ENCODE measurements around the gene MAPK8.

Gene MAPK8

GRCh38 chr10:48456361-48456804 lies 149.9 kb downstream of the MAPK8 start:
- no peak overlapping the region for H3K4me3 ChIP-seq (replicated peaks; ENCODE audit: low read depth, low read length)
- no peak for TF ChIP-seq CTCF (IDR thresholded peaks at IDR 0.05; ENCODE audit: low read depth, low read length, missing control alignments)
- no peak for DNase-seq (ENCODE audit: extremely low read depth, low read depth)

DNA sequence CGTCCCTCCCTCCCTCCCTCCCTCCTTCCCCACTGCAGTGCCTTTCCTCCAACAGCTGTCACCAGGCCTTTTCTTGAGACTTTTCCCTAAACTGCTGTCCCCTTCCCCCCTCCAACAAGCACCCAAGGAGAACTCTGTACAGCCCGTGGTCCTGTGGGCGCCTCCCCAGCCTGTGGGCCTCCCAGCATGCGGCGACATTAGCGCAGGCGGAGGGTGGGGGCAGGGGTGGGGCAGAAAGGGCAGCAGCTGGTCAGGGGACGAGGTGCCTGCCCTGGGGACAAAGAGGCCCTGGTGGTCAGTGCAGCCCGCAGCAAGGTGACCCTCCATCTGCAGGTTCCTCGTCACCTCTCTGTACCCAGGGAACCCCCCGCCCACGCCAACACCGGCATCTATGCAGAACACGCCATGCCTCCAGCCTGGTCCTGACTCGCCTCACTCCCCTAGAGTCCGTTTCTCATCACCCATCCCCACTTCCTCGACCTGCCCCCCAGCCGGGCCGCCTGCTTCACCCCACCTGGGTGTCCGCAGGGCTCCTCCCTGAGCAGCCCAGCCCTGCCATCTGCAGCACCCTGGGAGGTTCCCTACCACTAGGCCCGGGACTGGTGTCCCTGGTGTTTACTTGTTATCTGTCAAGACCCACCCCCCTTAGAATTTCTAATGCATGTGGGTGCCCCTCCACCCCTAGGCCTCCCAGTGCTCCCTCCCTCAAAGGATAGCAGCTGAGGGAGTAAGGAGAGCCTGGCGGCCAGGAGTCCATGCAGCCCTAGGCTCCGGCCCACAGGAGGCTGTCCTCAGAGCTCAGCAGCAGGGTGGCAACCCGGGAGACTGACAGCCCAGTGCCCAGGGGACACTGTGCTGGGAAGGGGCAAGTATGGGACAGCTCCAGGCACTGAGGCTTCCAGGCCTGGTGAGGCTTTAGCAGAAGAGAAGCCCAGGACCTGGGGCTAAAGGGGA lies 150.6 kb downstream of the MAPK8 start:
- no peak for TF ChIP-seq CTCF (IDR thresholded peaks at IDR 0.05; ENCODE audit: low read depth, low read length, missing control alignments)
- no peak overlapping the region for H3K4me3 ChIP-seq (replicated peaks; ENCODE audit: low read depth, low read length)
- no peak for DNase-seq (ENCODE audit: extremely low read depth, low read depth)

GRCh38 chr10:48457949-48458661 lies 151.6 kb downstream of the MAPK8 start:
- no peak for TF ChIP-seq CTCF (IDR thresholded peaks at IDR 0.05; ENCODE audit: low read depth, low read length, missing control alignments)
- no peak for DNase-seq (ENCODE audit: extremely low read depth, low read depth)
- H3K4me3 ChIP-seq (replicated peaks; ENCODE audit: low read depth, low read length), result no peak overlapping the region

DNA sequence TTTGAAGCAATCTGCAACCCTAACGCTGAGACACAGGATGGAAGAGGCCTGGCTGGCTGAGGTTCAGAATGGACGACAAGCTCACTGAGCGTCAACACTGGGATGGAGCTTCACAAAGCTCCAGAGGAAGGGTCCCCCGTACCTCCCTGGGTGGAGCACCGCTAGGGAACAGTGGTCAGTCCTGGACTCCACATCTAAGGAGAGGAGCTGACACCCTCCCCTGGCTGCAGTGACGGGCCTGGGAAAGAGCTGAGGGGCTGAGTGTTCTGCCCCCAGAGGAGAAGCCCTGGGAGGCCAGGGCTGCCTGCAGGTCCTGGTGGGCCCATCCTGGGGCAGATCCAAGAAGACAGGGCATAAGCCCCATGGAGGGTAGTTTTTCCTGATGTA lies 152.2 kb downstream of the MAPK8 start:
- no peak overlapping the region for H3K4me3 ChIP-seq (replicated peaks; ENCODE audit: low read depth, low read length)
- DNase-seq (ENCODE audit: extremely low read depth, low read depth), result no peak
- TF ChIP-seq CTCF (IDR thresholded peaks at IDR 0.05; ENCODE audit: low read depth, low read length, missing control alignments), result no peak

GRCh38 chr10:48459270-48460150 lies 153.0 kb downstream of the MAPK8 start:
- no peak for TF ChIP-seq CTCF (IDR thresholded peaks at IDR 0.05; ENCODE audit: low read depth, low read length, missing control alignments)
- no peak overlapping the region for H3K4me3 ChIP-seq (replicated peaks; ENCODE audit: low read depth, low read length)
- DNase-seq (ENCODE audit: extremely low read depth, low read depth), result no peak

GRCh38 chr10:48460182-48460581 lies 153.7 kb downstream of the MAPK8 start:
- no peak for TF ChIP-seq CTCF (IDR thresholded peaks at IDR 0.05; ENCODE audit: low read depth, low read length, missing control alignments)
- H3K4me3 ChIP-seq (replicated peaks; ENCODE audit: low read depth, low read length), result no peak overlapping the region
- DNase-seq (ENCODE audit: extremely low read depth, low read depth), result no peak

Measured in HFF-Myc (cell line).